ENCODE results near the gene RBM23. TPM values are rescaled to one million over a fixed set of nuclear protein-coding genes. Genes with fewer than 3 reads are reported as not detected.
A peak's percentile ranks its signal among the peaks of the same experiment; 100 is the strongest.

RBM23 gene
- 68.0 and 71.7 TPM in 2 replicates for polyA plus RNA-seq (2011; rRNA removed)
- polyA plus RNA-seq (2012; cell fraction: cytosol; rRNA removed): 60.6 and 65.8 TPM in 2 replicates
- polyA plus RNA-seq (2012; cell fraction: nucleus; rRNA removed): 97.1 and 107 TPM in 2 replicates
- 64.2 to 66.5 TPM (median 65.8 TPM) in 3 replicates for polyA plus RNA-seq (2017; fragmentation: RNase III; extraction: RNeasy Plus Mini Kit Qiagen cat#74134 plus additional on column Dnase treatment)
- polyA minus RNA-seq (2011; rRNA and poly(A)+ RNA removed): 71.4 and 82.2 TPM in 2 replicates

DNA sequence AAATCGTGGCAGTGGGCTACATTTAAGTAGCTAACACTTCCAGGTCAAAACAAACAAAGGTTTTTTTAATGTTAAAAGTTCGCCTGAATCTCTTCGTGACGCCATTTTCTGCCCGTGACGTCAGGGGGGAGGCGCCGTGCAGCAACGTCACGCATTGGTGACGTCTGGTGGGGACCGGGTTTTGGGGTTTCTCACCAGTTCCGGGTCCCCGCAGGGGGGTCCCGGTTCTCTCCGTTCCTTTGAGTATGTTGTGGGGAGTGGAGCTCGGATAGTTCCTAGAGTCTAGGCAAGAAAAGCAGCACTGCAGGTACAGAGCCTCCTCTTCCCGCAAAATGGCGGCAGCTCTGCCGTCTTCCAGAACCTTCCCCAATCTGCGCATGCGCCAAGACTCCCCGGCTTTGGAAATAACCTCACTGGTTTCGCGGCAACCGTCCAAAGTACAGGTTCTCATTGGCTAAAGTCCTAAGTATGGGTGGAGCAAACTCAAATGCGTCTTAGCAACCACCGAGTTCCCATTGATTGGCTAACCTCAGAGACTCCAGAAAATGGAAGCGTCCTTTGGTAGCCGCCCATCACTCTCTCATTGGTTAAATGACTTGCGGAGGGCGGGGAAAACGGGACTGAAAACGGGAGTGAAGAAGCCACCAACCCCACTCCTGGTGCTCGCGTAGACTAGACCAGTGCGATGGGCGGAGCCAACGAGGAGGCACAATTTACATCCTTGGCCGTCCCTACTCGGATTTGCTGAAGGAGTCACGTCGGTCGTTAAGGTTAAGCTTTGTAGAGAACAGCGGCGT, at the start of gene RBM23:
RBM23 (minus strand) TSS at position 346 of the 797 bp plus-strand sequence.
- H3K9me3 ChIP-seq: no peaks in the 10 kb centered on the region
- ATAC-seq (peak; percentile 96 to 98), DNase-seq (ENCODE audit: low read depth in 1 of 2, low spot score in 1 of 2) (peak; percentile 95 to 100), FAIRE-seq (peak; percentile 89)
- ChIA-PET POLR2A (interaction anchor here (0.5 to 2.6 kb wide), 11 partner anchors 10 to 206 kb away, joined by 3 to 51 read pairs (median 4); partner anchors contain the start of genes HAUS4, OXA1L and PRMT5), CTCF (interaction anchor here (0.6 to 14.6 kb wide), 10 partner anchors 11 to 362 kb away, joined by 3 to 118 read pairs (median 3); partner anchors contain the start of gene PRMT5)
- TF ChIP-seq POLR2A (IDR thresholded peaks at IDR 0.05; ENCODE audit: low read length): peak; percentile 75
- TF ChIP-seq FOSB (CRISPR knock-in tag; IDR thresholded peaks at IDR 0.05): no peak
- no peak for TF ChIP-seq NPAS2 (CRISPR knock-in tag; IDR thresholded peaks at IDR 0.05; ENCODE audit: borderline replicate concordance)
- TF ChIP-seq, protein P1, sequence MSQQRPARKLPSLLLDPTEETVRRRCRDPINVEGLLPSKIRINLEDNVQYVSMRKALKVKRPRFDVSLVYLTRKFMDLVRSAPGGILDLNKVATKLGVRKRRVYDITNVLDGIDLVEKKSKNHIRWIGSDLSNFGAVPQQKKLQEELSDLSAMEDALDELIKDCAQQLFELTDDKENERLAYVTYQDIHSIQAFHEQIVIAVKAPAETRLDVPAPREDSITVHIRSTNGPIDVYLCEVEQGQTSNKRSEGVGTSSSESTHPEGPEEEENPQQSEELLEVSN (IDR thresholded peaks at IDR 0.05; ENCODE audit: borderline replicate concordance, low read depth): 0 out of 2 replicates have a peak, but pooled peaks have one; percentile 4
- TF ChIP-seq JUN (IDR thresholded peaks at IDR 0.05): peak; percentile 70 to 83; a peak in 3 of 5 replicates
- TF ChIP-seq MYC (IDR thresholded peaks at IDR 0.05; ENCODE audit: borderline replicate concordance, low read length): 0 out of 2 replicates have a peak, but pooled peaks have one; percentile 26
- TF ChIP-seq EHMT2 (IDR thresholded peaks at IDR 0.05; ENCODE audit: low read depth): no peak
- TF ChIP-seq HOXA7 (CRISPR knock-in tag; IDR thresholded peaks at IDR 0.05): 0 out of 2 replicates have a peak, but pooled peaks have one; percentile 39
- TF ChIP-seq, protein P2, sequence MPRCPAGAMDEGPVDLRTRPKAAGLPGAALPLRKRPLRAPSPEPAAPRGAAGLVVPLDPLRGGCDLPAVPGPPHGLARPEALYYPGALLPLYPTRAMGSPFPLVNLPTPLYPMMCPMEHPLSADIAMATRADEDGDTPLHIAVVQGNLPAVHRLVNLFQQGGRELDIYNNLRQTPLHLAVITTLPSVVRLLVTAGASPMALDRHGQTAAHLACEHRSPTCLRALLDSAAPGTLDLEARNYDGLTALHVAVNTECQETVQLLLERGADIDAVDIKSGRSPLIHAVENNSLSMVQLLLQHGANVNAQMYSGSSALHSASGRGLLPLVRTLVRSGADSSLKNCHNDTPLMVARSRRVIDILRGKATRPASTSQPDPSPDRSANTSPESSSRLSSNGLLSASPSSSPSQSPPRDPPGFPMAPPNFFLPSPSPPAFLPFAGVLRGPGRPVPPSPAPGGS (IDR thresholded peaks at IDR 0.05): peak; percentile 27; the same call in 1 of the 3 replicates
- TF ChIP-seq, protein P3, sequence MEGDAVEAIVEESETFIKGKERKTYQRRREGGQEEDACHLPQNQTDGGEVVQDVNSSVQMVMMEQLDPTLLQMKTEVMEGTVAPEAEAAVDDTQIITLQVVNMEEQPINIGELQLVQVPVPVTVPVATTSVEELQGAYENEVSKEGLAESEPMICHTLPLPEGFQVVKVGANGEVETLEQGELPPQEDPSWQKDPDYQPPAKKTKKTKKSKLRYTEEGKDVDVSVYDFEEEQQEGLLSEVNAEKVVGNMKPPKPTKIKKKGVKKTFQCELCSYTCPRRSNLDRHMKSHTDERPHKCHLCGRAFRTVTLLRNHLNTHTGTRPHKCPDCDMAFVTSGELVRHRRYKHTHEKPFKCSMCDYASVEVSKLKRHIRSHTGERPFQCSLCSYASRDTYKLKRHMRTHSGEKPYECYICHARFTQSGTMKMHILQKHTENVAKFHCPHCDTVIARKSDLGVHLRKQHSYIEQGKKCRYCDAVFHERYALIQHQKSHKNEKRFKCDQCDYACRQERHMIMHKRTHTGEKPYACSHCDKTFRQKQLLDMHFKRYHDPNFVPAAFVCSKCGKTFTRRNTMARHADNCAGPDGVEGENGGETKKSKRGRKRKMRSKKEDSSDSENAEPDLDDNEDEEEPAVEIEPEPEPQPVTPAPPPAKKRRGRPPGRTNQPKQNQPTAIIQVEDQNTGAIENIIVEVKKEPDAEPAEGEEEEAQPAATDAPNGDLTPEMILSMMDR (IDR thresholded peaks at IDR 0.05): no peak
- TF ChIP-seq PHF8 (IDR thresholded peaks at IDR 0.05; ENCODE audit: borderline replicate concordance, low read depth): peak; percentile 93
- no peak for TF ChIP-seq BHLHE40 (IDR thresholded peaks at IDR 0.05; ENCODE audit: low read depth, low read length)
- TF ChIP-seq CBX2 (IDR thresholded peaks at IDR 0.05; ENCODE audit: borderline replicate concordance, low read depth): no peak
- TF ChIP-seq, protein P4, sequence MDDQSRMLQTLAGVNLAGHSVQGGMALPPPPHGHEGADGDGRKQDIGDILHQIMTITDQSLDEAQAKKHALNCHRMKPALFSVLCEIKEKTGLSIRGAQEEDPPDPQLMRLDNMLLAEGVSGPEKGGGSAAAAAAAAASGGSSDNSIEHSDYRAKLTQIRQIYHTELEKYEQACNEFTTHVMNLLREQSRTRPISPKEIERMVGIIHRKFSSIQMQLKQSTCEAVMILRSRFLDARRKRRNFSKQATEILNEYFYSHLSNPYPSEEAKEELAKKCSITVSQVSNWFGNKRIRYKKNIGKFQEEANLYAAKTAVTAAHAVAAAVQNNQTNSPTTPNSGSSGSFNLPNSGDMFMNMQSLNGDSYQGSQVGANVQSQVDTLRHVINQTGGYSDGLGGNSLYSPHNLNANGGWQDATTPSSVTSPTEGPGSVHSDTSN (IDR thresholded peaks at IDR 0.05): peak; percentile 8; the same call in 1 of the 2 replicates
- no peak for TF ChIP-seq RNF2 (IDR thresholded peaks at IDR 0.05; ENCODE audit: borderline replicate concordance, low read depth)
- no peak for TF ChIP-seq POLR2AphosphoS2 (conservative IDR thresholded peaks at IDR 0.05; ENCODE audit: low read length)
- peak; percentile 92 for TF ChIP-seq RFX5 (IDR thresholded peaks at IDR 0.05)
- TF ChIP-seq FOSL2 (IDR thresholded peaks at IDR 0.05): no peak
- TF ChIP-seq FOSL2 (CRISPR knock-in tag; IDR thresholded peaks at IDR 0.05): 0 out of 2 replicates have a peak, but pooled peaks have one; percentile 23
- TF ChIP-seq RARB (CRISPR knock-in tag; IDR thresholded peaks at IDR 0.05): no peak
- H3K4me2 ChIP-seq: peak within 1 kb of the TSS; percentile 82
- peak within 1 kb of the TSS; percentile 71 for H3K4me3 ChIP-seq
- H3K4me1 ChIP-seq: peaks cover 18% of the 10 kb centered on the region
- peak within 1 kb of the TSS; percentile 87 to 92 for H3K27ac ChIP-seq
- WGBS (ENCODE audit: missing lambda C conversion rate): under 1% methylated on average over 46 of the region's 46 CpGs
